ENCODE measurements around the gene PLCZ1.
A peak's percentile ranks its signal among the peaks of the same experiment; 100 is the strongest.
"Not testable (repeated sequence)": the region's sequence is repeated elsewhere in the genome, so short reads cannot be mapped to it uniquely, and the experiment has no call there.

The PLCZ1 gene

DNA sequence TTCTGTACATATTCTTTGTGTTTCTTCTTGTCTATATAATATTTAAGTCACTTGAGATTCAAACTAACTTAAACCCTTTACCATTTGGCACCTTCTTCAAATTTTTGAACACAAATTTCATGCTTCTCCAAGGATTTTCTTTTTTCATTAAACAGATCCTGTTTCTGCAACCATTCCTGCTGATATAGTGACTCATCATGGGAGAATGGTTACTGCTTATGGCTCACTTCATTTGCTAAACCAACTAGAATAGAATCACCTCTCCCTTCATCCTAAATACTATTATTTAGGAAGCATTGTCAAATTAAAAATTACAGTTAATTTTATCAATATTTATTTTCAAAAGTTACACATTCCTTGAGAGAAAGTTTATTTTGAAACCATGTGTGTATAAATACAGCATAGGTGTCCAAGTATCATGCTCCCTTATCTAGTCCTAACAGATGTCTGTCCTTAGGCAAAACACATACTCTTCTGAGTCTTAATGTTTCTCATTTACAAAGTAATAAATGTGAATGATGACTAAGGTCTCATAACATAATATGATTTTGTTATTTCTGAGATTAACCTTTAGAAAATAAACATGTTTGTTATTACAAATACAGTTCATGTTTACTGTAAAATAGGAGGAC lies 40.7 kb downstream of the PLCZ1 start:
- Histone ChIP-seq H3K36me3 (ENCODE audit: control insufficient read depth in 1 of 2, insufficient read depth in 2 of 2, low read length in 2 of 2) (no peaks in the 10 kb centered on the region), H3K18ac (ENCODE audit: low read length) (no peak overlapping the region), H3K27me3 (ENCODE audit: insufficient read depth, low read length) (no peaks in the 10 kb centered on the region), H3K4me3 (ENCODE audit: low read depth, low read length) (no peak overlapping the region), H3K79me2 (ENCODE audit: control insufficient read depth, insufficient read depth, low read length, poor library complexity) (no peaks in the 10 kb centered on the region), H3K9ac (ENCODE audit: low read length) (no peak overlapping the region), H3K4ac (ENCODE audit: low read depth, low read length) (no peak overlapping the region), H2BK12ac (ENCODE audit: low read length) (no peak overlapping the region), H4K8ac (ENCODE audit: low read depth, low read length) (no peak overlapping the region), H3K9me3 (ENCODE audit: insufficient read depth, low read depth, low read length) (no peaks in the 10 kb centered on the region), H4K91ac (ENCODE audit: low read depth, low read length) (no peak overlapping the region), H3K4me2 (ENCODE audit: low read length) (no peak overlapping the region), H3K27ac (ENCODE audit: low read depth, low read length) (no peak overlapping the region), H3K79me1 (ENCODE audit: low read length) (no peaks in the 10 kb centered on the region), H2BK5ac (ENCODE audit: low read depth, low read length, poor library complexity) (no peak overlapping the region), H3K4me1 (ENCODE audit: control insufficient read depth in 1 of 2, insufficient read depth in 2 of 2, low read length in 2 of 2) (no peaks in the 10 kb centered on the region), H2AK5ac (ENCODE audit: low read length) (no peak overlapping the region), H2AFZ (ENCODE audit: insufficient read depth, low read length, poor library complexity) (no peak overlapping the region), H4K12ac (ENCODE audit: low read depth, low read length) (no peak overlapping the region), H3K23ac (ENCODE audit: low read length) (no peak overlapping the region), H3K14ac (ENCODE audit: low read length) (no peak overlapping the region), H2BK120ac (ENCODE audit: insufficient read depth, low read length, poor library complexity) (no peak overlapping the region)
- DNase-seq = peak in 1 of 2 donors; percentile 40

DNA sequence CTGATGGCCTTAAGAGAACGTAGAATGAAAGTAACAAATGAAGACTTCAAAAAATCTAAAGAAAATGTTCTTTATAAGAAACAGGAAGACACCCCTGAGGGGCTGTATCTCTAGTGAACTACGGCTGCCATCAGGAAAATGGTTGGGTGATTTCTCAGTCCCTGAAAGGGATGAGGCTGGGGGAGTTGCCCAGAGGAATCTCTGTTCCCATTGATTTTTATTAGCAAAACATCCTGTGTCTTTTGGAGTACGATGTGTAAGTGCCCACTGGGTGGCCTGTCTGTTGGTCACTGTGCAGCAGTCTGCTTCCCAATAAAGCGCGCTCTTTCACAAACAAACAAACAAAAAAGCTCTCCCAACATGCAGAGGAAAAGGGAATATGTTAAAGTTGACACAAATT lies 43.8 kb downstream of the PLCZ1 start:
- not testable (repeated sequence) for H3K36me3 ChIP-seq (ENCODE audit: control insufficient read depth in 1 of 2, insufficient read depth in 2 of 2, low read length in 2 of 2); H3K79me1 ChIP-seq (ENCODE audit: low read length); H4K12ac ChIP-seq (ENCODE audit: low read depth, low read length); H3K14ac ChIP-seq (ENCODE audit: low read length); H4K8ac ChIP-seq (ENCODE audit: low read depth, low read length); H3K9ac ChIP-seq (ENCODE audit: low read length); H2BK120ac ChIP-seq (ENCODE audit: insufficient read depth, low read length, poor library complexity); H3K27ac ChIP-seq (ENCODE audit: low read depth, low read length); H3K9me3 ChIP-seq (ENCODE audit: insufficient read depth, low read depth, low read length); H3K23ac ChIP-seq (ENCODE audit: low read length); H3K79me2 ChIP-seq (ENCODE audit: control insufficient read depth, insufficient read depth, low read length, poor library complexity); H3K4me3 ChIP-seq (ENCODE audit: low read depth, low read length); H3K4me1 ChIP-seq (ENCODE audit: control insufficient read depth in 1 of 2, insufficient read depth in 2 of 2, low read length in 2 of 2); H3K4me2 ChIP-seq (ENCODE audit: low read length); H3K4ac ChIP-seq (ENCODE audit: low read depth, low read length); H2AFZ ChIP-seq (ENCODE audit: insufficient read depth, low read length, poor library complexity); H3K18ac ChIP-seq (ENCODE audit: low read length); H2BK5ac ChIP-seq (ENCODE audit: low read depth, low read length, poor library complexity); H3K27me3 ChIP-seq (ENCODE audit: insufficient read depth, low read length); DNase-seq; H2BK12ac ChIP-seq (ENCODE audit: low read length); H4K91ac ChIP-seq (ENCODE audit: low read depth, low read length); H2AK5ac ChIP-seq (ENCODE audit: low read length)
- no CpG with 5 or more reads among the region's 5 CpGs for whole genome bisulfite sequencing (ENCODE audit: extremely low coverage, insufficient coverage, insufficient read length)

- Histone ChIP-seq H3K23ac (ENCODE audit: low read length) (no peak overlapping the region), H3K9ac (ENCODE audit: low read length) (no peak overlapping the region), H3K18ac (ENCODE audit: low read length) (no peak overlapping the region), H3K36me3 (ENCODE audit: control insufficient read depth in 1 of 2, insufficient read depth in 2 of 2, low read length in 2 of 2) (no peaks in the 10 kb centered on the region), H3K27me3 (ENCODE audit: insufficient read depth, low read length) (no peaks in the 10 kb centered on the region), H4K91ac (ENCODE audit: low read depth, low read length) (no peak overlapping the region), H3K4me3 (ENCODE audit: low read depth, low read length) (no peak overlapping the region), H3K79me2 (ENCODE audit: control insufficient read depth, insufficient read depth, low read length, poor library complexity) (no peaks in the 10 kb centered on the region), H2BK5ac (ENCODE audit: low read depth, low read length, poor library complexity) (no peak overlapping the region), H3K4me1 (ENCODE audit: control insufficient read depth in 1 of 2, insufficient read depth in 2 of 2, low read length in 2 of 2) (no peaks in the 10 kb centered on the region), H2BK120ac (ENCODE audit: insufficient read depth, low read length, poor library complexity) (no peak overlapping the region), H4K8ac (ENCODE audit: low read depth, low read length) (no peak overlapping the region), H2AK5ac (ENCODE audit: low read length) (no peak overlapping the region), H2AFZ (ENCODE audit: insufficient read depth, low read length, poor library complexity) (no peak overlapping the region), H3K9me3 (ENCODE audit: insufficient read depth, low read depth, low read length) (no peaks in the 10 kb centered on the region), H3K27ac (ENCODE audit: low read depth, low read length) (no peak overlapping the region), H2BK12ac (ENCODE audit: low read length) (no peak overlapping the region), H3K4me2 (ENCODE audit: low read length) (no peak overlapping the region), H3K14ac (ENCODE audit: low read length) (no peak overlapping the region), H3K4ac (ENCODE audit: low read depth, low read length) (no peak overlapping the region), H3K79me1 (ENCODE audit: low read length) (no peaks in the 10 kb centered on the region), H4K12ac (ENCODE audit: low read depth, low read length) (no peak overlapping the region)
- no CpG with 5 or more reads among the region's 4 CpGs for WGBS (ENCODE audit: extremely low coverage, insufficient coverage, insufficient read length)
- peak; percentile 79 to 90 for DNase-seq
These were observed 47.2 kb downstream of the PLCZ1 start for GRCh38 chr12:18690653-18691052.

- WGBS (ENCODE audit: extremely low coverage, insufficient coverage, insufficient read length) = no CpG with 5 or more reads among the region's 3 CpGs
- H3K4me1 ChIP-seq (ENCODE audit: control insufficient read depth in 1 of 2, insufficient read depth in 2 of 2, low read length in 2 of 2) = no peaks in the 10 kb centered on the region
- no peak overlapping the region for H4K12ac ChIP-seq (ENCODE audit: low read depth, low read length)
These were observed 48.0 kb downstream of the PLCZ1 start for GRCh38 chr12:18689771-18690170.

More at GRCh38 chr12:18689771-18690170, 48.0 kb downstream of the PLCZ1 start:
- Histone ChIP-seq H2BK120ac (ENCODE audit: insufficient read depth, low read length, poor library complexity) (no peak overlapping the region), H4K91ac (ENCODE audit: low read depth, low read length) (no peak overlapping the region), H3K4me2 (ENCODE audit: low read length) (no peak overlapping the region), H3K18ac (ENCODE audit: low read length) (no peak overlapping the region), H3K36me3 (ENCODE audit: control insufficient read depth in 1 of 2, insufficient read depth in 2 of 2, low read length in 2 of 2) (no peaks in the 10 kb centered on the region), H3K23ac (ENCODE audit: low read length) (no peak overlapping the region), H3K79me2 (ENCODE audit: control insufficient read depth, insufficient read depth, low read length, poor library complexity) (no peaks in the 10 kb centered on the region), H3K27ac (ENCODE audit: low read depth, low read length) (no peak overlapping the region), H3K27me3 (ENCODE audit: insufficient read depth, low read length) (no peaks in the 10 kb centered on the region), H3K4ac (ENCODE audit: low read depth, low read length) (no peak overlapping the region), H2AK5ac (ENCODE audit: low read length) (no peak overlapping the region), H3K14ac (ENCODE audit: low read length) (no peak overlapping the region), H2BK5ac (ENCODE audit: low read depth, low read length, poor library complexity) (no peak overlapping the region), H3K4me3 (ENCODE audit: low read depth, low read length) (no peak overlapping the region), H2AFZ (ENCODE audit: insufficient read depth, low read length, poor library complexity) (no peak overlapping the region), H4K8ac (ENCODE audit: low read depth, low read length) (no peak overlapping the region), H3K79me1 (ENCODE audit: low read length) (no peaks in the 10 kb centered on the region), H3K9ac (ENCODE audit: low read length) (no peak overlapping the region), H3K9me3 (ENCODE audit: insufficient read depth, low read depth, low read length) (no peaks in the 10 kb centered on the region), H2BK12ac (ENCODE audit: low read length) (no peak overlapping the region)
- DNase-seq = no peak
